K562 (cell line): ENCODE results near the gene POLR1B. TPM values are rescaled to one million over a fixed set of nuclear protein-coding genes. Genes with fewer than 3 reads are reported as not detected.
A peak's percentile ranks its signal among the peaks of the same experiment; 100 is the strongest.

Source experiments
- BCL6 ChIP-seq: fragments of 250-450 bp; sonication (Bioruptor Pico); IDR thresholded peaks from 2 replicates; pipeline ENCODE4 v1.4.0; 2020
- CBX1 ChIP-seq: sonication (generic); IDR thresholded peaks from 2 replicates; pipeline ENCODE4 v1.6.1; 2016; ENCODE audit warnings: antibody characterized with exemption, low read depth, mild to moderate bottlenecking
- CLOCK ChIP-seq: fragments of 250-450 bp; sonication (Bioruptor Pico); IDR thresholded peaks from 2 replicates; pipeline ENCODE4 v1.4.0; 2020; ENCODE audit warnings: mild to moderate bottlenecking, moderate library complexity, borderline replicate concordance
- FOXA3 ChIP-seq, 2 experiments: fragments of 450-650 bp in 1 of 2; sonication (generic) in 1 of 2; formaldehyde crosslinking; IDR thresholded peaks in 1 of 2; conservative IDR thresholded peaks in 1 of 2; 2 replicates each; pipeline versions ENCODE4 v1.4.0 to v1.8.0; 2020 to 2022; ENCODE audit warnings: mild to moderate bottlenecking in 2 of 2, missing genetic modification reagents in 1 of 2
- HNRNPUL1 ChIP-seq: fragments of 200-400 bp; formaldehyde crosslinking; IDR thresholded peaks from 2 replicates; pipeline ENCODE4 v1.6.1; 2017; ENCODE audit warnings: low read length
- MTA3 ChIP-seq: fragments of 450-650 bp; formaldehyde crosslinking; IDR thresholded peaks from 2 replicates; pipeline ENCODE4 v1.6.1; 2017; ENCODE audit warnings: mild to moderate bottlenecking, borderline replicate concordance
- PRDM10 ChIP-seq: fragments of 450-650 bp; IDR thresholded peaks from 2 replicates; pipeline ENCODE4 v1.6.1; 2018; ENCODE audit not compliant: partially characterized antibody
- RBBP5 ChIP-seq: fragments of 200-600 bp; sonication (generic); IDR thresholded peaks from 2 replicates; pipeline ENCODE4 v1.6.1; 2012; ENCODE audit warnings: borderline replicate concordance, mild to moderate bottlenecking, low read length, control low read depth, inconsistent platforms; ENCODE audit not compliant: insufficient read depth, poor library complexity, severe bottlenecking
- SMARCB1 ChIP-seq: IDR thresholded peaks from 2 replicates; pipeline ENCODE4 v1.6.1; 2011; ENCODE audit warnings: improper control_type of control experiment, low read depth; ENCODE audit not compliant: insufficient read length
- SMC3 ChIP-seq: conservative IDR thresholded peaks from 2 replicates; pipeline ENCODE4 v1.6.1; 2011; ENCODE audit warnings: low read depth, low read length, improper control_type of control experiment; ENCODE audit not compliant: insufficient read depth
- TAF7 ChIP-seq: fragments of 450-650 bp; IDR thresholded peaks from 2 replicates; pipeline ENCODE4 v1.6.1; 2016; ENCODE audit warnings: missing genetic modification characterization, missing compliant biosample characterization
- ZFPM2 ChIP-seq: fragments of 250-450 bp; sonication (Bioruptor Pico); IDR thresholded peaks from 2 replicates; pipeline ENCODE4 v1.5.1; 2022; ENCODE audit warnings: mild to moderate bottlenecking
- ZNF133 ChIP-seq: fragments of 250-450 bp; sonication (Bioruptor Pico); IDR thresholded peaks from 2 replicates; pipeline ENCODE4 v1.4.0; 2020; ENCODE audit warnings: mild to moderate bottlenecking
- ZNF589 ChIP-seq: fragments of 200-800 bp; sonication (Bioruptor generic); IDR thresholded peaks from 2 replicates; pipeline ENCODE4 v1.6.1; 2016; ENCODE audit warnings: low read depth, missing genetic modification characterization, missing compliant biosample characterization
- polyA plus RNA-seq, 8 experiments: library from polyadenylated mRNA; depleted of rRNA in 4 of 8; stranded (reverse) in 5 of 8; unstranded in 3 of 8; fragments of >200 nt; fragmentation: Nextera tagmentation in 2 of 8; fragmentation: Illumina TruSeq in 1 of 8; extraction: Ambion mirVana in 2 of 8; extraction: Trizol in 1 of 8; gene quantifications; 2 replicates each; pipeline versions ENCODE4 v1.2.1 to v1.2.3, GENCODE V29; 2011 to 2014; ENCODE audit warnings: inconsistent platforms in 1 of 8, missing spikeins in 1 of 8
- total RNA-seq, 7 experiments: library from RNA; depleted of rRNA in 6 of 7; stranded (reverse); fragments of >200 nt in 6 of 7; fragmentation: Illumina TruSeq in 2 of 7; extraction: Trizol in 2 of 7; gene quantifications; 2 replicates each; pipeline versions ENCODE4 v1.2.1 to v1.2.3, GENCODE V29; 2011 to 2021; ENCODE audit warnings: low replicate concordance in 1 of 7
- TF ChIP-seq, protein P1 (sequence below), 2 experiments: fragments of 150-350 bp in 1 of 2; IDR thresholded peaks; 2 replicates each; pipeline ENCODE4 v1.6.1; 2012 to 2016; ENCODE audit warnings: low read depth in 2 of 2, low read length in 2 of 2, mild to moderate bottlenecking in 1 of 2, moderate library complexity in 1 of 2
- TF ChIP-seq, protein P2 (sequence below): sonication (generic); formaldehyde crosslinking; IDR thresholded peaks from 2 replicates; pipeline ENCODE4 v1.5.0; 2020; ENCODE audit warnings: missing genetic modification reagents

Gene POLR1B
- total and polyA plus RNA-seq, 9 of the 15 experiments (the other 6 are each of a cell fraction or from before 2014, with no cell fraction given): 19.8 to 55.1 (median 40.2) TPM

- TF ChIP-seq PRDM10 (peak; percentile 58), HNRNPUL1 (no peak), BCL6 (CRISPR knock-in tag) (no peak), ZNF133 (CRISPR knock-in tag) (no peak), SMC3 (no peak), CLOCK (CRISPR knock-in tag) (no peak), TAF7 (tag) (peak; percentile 92), MTA3 (peak; percentile 84), FOXA3 (CRISPR knock-in tag; conservative IDR thresholded peaks at IDR 0.05 in 1 of 2, IDR thresholded peaks at IDR 0.05 in 1 of 2) (no peak), CBX1 (no peak), SMARCB1 (no peak), RBBP5 (peak; percentile 72), ZFPM2 (CRISPR knock-in tag) (no peak), ZNF589 (peak; percentile 85)
- TF ChIP-seq, protein P1, sequence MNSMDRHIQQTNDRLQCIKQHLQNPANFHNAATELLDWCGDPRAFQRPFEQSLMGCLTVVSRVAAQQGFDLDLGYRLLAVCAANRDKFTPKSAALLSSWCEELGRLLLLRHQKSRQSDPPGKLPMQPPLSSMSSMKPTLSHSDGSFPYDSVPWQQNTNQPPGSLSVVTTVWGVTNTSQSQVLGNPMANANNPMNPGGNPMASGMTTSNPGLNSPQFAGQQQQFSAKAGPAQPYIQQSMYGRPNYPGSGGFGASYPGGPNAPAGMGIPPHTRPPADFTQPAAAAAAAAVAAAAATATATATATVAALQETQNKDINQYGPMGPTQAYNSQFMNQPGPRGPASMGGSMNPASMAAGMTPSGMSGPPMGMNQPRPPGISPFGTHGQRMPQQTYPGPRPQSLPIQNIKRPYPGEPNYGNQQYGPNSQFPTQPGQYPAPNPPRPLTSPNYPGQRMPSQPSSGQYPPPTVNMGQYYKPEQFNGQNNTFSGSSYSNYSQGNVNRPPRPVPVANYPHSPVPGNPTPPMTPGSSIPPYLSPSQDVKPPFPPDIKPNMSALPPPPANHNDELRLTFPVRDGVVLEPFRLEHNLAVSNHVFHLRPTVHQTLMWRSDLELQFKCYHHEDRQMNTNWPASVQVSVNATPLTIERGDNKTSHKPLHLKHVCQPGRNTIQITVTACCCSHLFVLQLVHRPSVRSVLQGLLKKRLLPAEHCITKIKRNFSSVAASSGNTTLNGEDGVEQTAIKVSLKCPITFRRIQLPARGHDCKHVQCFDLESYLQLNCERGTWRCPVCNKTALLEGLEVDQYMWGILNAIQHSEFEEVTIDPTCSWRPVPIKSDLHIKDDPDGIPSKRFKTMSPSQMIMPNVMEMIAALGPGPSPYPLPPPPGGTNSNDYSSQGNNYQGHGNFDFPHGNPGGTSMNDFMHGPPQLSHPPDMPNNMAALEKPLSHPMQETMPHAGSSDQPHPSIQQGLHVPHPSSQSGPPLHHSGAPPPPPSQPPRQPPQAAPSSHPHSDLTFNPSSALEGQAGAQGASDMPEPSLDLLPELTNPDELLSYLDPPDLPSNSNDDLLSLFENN (IDR thresholded peaks at IDR 0.05; ENCODE audit: low read depth in 2 of 2, low read length in 2 of 2): no peak; a peak in 1 of 4 replicates
- TF ChIP-seq, protein P2, sequence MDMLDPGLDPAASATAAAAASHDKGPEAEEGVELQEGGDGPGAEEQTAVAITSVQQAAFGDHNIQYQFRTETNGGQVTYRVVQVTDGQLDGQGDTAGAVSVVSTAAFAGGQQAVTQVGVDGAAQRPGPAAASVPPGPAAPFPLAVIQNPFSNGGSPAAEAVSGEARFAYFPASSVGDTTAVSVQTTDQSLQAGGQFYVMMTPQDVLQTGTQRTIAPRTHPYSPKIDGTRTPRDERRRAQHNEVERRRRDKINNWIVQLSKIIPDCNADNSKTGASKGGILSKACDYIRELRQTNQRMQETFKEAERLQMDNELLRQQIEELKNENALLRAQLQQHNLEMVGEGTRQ: no peak; the same call in 1 of the 2 replicates
Observed at GRCh38 chr2:112584134-112584890, 42.0 kb downstream of the POLR1B start, which contains the start of gene CHCHD5 (continued).
